ENCODE results near the gene CRB1.

GRCh38 chr1:197307136-197307535, 39.1 kb downstream of the CRB1 start:
- TF ChIP-seq GATA2 (IDR thresholded peaks at IDR 0.05; ENCODE audit: low read depth, low read length): no peak
- no peak for TF ChIP-seq GATA3 (IDR thresholded peaks at IDR 0.05; ENCODE audit: low read depth, low read length)
